ENCODE results near the gene ADAT2. TPM values are rescaled to one million over a fixed set of nuclear protein-coding genes. Genes with fewer than 3 reads are reported as not detected.

The ADAT2 gene
- total RNA-seq, 8 experiments from 2014 or later: 3.8 to 18.8 (median 6.2) TPM

GRCh38 chr6:143427109-143427817 is 23.2 kb downstream of the ADAT2 start:
- WGBS, 10 experiments: 0 to 20% (median 0%) methylated on average over 1 to 3 of the region's 4 CpGs; no CpG with 5 or more reads in 5 of the 10 experiments
- ATAC-seq (replicated peaks in 6 of 8): peak; percentile 99 to 100 (median 100)
- Histone ChIP-seq H3K4me3 (no peak overlapping the region), H3K27ac (no peak overlapping the region), H3K4me1 (replicated peaks in 1 of 2) (no peaks in the 10 kb centered on the region)
- in situ Hi-C loops (cut with MboI; ENCODE audit: low pct_unique_long_range_greater_than_20kb in 2 of 9, low sequenced_read_pairs in 9 of 9, unreplicated experiment in 9 of 9): loop anchor here in 4 of 9 experiments (10.0 to 25.0 kb wide), 2 partner anchors 732 to 740 kb away; no protein-coding TSS in a partner anchor

DNA sequence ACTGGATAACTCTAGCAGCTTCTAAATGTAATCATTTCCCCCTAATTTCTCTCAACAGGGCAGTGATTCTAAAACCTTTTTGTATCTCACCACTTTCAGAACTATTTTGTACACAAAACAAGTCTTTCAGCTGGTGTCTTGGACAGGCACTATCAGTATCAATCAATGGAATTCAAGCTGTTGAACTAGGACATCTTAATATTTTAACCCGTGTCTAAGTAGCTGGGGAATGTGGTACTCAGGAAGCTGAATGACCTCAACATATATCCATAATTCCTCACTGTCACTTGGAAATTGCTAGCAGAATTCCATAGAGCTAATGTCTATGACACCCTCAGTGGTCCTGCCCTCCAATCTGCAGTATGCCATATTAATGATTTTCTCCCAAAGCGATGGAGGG is 24.5 kb downstream of the ADAT2 start:
- no peak overlapping the region for H3K27ac ChIP-seq
- ATAC-seq (replicated peaks in 6 of 8): no peak
- H3K4me3 ChIP-seq: no peak overlapping the region
- H3K4me1 ChIP-seq (replicated peaks in 1 of 2): no peaks in the 10 kb centered on the region
- in situ Hi-C loops (cut with MboI; ENCODE audit: low pct_unique_long_range_greater_than_20kb in 2 of 9, low sequenced_read_pairs in 9 of 9, unreplicated experiment in 9 of 9): loop anchor here in 4 of 9 experiments (10.0 to 25.0 kb wide), 2 partner anchors 731 to 739 kb away; no protein-coding TSS in a partner anchor
- WGBS, 10 experiments: 38 to 100% (median 94%) methylated on average over 1 to 2 of the region's 2 CpGs; no CpG with 5 or more reads in 1 of the 10 experiments

DNA sequence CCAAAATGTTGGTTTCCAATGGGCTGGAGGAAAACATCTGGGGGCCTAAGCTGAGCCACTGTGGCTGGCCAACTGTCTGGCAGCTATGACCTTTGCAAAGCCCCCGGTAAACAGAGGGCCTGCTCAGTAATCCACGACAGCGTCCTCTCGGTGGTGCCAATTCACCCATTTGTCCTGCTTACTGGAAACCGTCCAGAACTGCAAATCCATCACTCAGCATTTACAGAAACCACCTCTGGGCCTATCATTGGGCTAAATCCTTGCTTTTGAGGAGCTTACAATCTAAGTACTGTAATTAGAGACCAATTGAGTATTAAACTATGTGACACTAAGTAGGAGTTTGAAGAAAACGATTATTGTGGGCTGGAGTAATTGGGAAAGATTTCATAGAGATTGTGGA is 31.0 kb downstream of the ADAT2 start:
- no peaks in the 10 kb centered on the region for H3K4me1 ChIP-seq (replicated peaks in 1 of 2)
- 80 to 94% (median 93%) methylated on average over 1 to 6 of the region's 6 CpGs; no CpG with 5 or more reads in 3 of the 10 experiments for WGBS, 10 experiments

GRCh38 chr6:143414769-143415168 is 35.7 kb downstream of the ADAT2 start:
- in situ Hi-C loops (cut with MboI; ENCODE audit: low pct_unique_long_range_greater_than_20kb in 2 of 9, low sequenced_read_pairs in 9 of 9, unreplicated experiment in 9 of 9): loop anchor here in 4 of 9 experiments (25.0 kb wide), 2 partner anchors 727 to 952 kb away; no protein-coding TSS in a partner anchor
- 80 to 100% (median 100%) methylated on average over 1 to 3 of the region's 3 CpGs; no CpG with 5 or more reads in 1 of the 10 experiments for WGBS, 10 experiments

More for the DNA sequence above, 31.0 kb downstream of the ADAT2 start:
- ATAC-seq (replicated peaks in 6 of 8): no peak
- no peak overlapping the region for H3K27ac ChIP-seq
- in situ Hi-C loops (cut with MboI; ENCODE audit: low pct_unique_long_range_greater_than_20kb in 2 of 9, low sequenced_read_pairs in 9 of 9, unreplicated experiment in 9 of 9): loop anchor here in 4 of 9 experiments (25.0 kb wide), 2 partner anchors 732 to 957 kb away; no protein-coding TSS in a partner anchor
- H3K4me3 ChIP-seq: no peak overlapping the region

GRCh38 chr6:143410859-143411270 is 39.6 kb downstream of the ADAT2 start:
- Histone ChIP-seq H3K4me1 (replicated peaks in 1 of 2) (no peaks in the 10 kb centered on the region), H3K4me3 (no peak overlapping the region), H3K27ac (no peak overlapping the region)
- in situ Hi-C loops (cut with MboI; ENCODE audit: low pct_unique_long_range_greater_than_20kb in 2 of 9, low sequenced_read_pairs in 9 of 9, unreplicated experiment in 9 of 9): loop anchor here in 4 of 9 experiments (25.0 kb wide), 2 partner anchors 724 to 949 kb away; no protein-coding TSS in a partner anchor
- ATAC-seq (replicated peaks in 6 of 8): no peak
- WGBS, 10 experiments: 14 to 100% (median 83%) methylated on average over 1 of the region's 1 CpG; no CpG with 5 or more reads in 1 of the 10 experiments

More at GRCh38 chr6:143414769-143415168, 35.7 kb downstream of the ADAT2 start:
- no peak overlapping the region for H3K27ac ChIP-seq
- H3K4me1 ChIP-seq (replicated peaks in 1 of 2): no peaks in the 10 kb centered on the region
- no peak overlapping the region for H3K4me3 ChIP-seq
- ATAC-seq (replicated peaks in 6 of 8): no peak

- H3K27ac ChIP-seq: no peak overlapping the region
- no peak for ATAC-seq (replicated peaks in 6 of 8)
- H3K4me1 ChIP-seq (replicated peaks in 1 of 2): no peaks in the 10 kb centered on the region
- in situ Hi-C loops (cut with MboI; ENCODE audit: low pct_unique_long_range_greater_than_20kb in 2 of 9, low sequenced_read_pairs in 9 of 9, unreplicated experiment in 9 of 9): loop anchor here in 4 of 9 experiments (25.0 kb wide), 2 partner anchors 721 to 946 kb away; no protein-coding TSS in a partner anchor
- no peak overlapping the region for H3K4me3 ChIP-seq
Observed at GRCh38 chr6:143408787-143409162, 41.7 kb downstream of the ADAT2 start.

- Histone ChIP-seq H3K4me3 (no peak overlapping the region), H3K4me1 (replicated peaks in 1 of 2) (no peaks in the 10 kb centered on the region), H3K27ac (no peak overlapping the region)
- in situ Hi-C loops (cut with MboI; ENCODE audit: low pct_unique_long_range_greater_than_20kb in 2 of 9, low sequenced_read_pairs in 9 of 9, unreplicated experiment in 9 of 9): loop anchor here in 4 of 9 experiments (25.0 kb wide), 2 partner anchors 721 to 946 kb away; no protein-coding TSS in a partner anchor
- ATAC-seq (replicated peaks in 6 of 8): no peak
Observed at GRCh38 chr6:143408151-143408786, 42.2 kb downstream of the ADAT2 start.

DNA sequence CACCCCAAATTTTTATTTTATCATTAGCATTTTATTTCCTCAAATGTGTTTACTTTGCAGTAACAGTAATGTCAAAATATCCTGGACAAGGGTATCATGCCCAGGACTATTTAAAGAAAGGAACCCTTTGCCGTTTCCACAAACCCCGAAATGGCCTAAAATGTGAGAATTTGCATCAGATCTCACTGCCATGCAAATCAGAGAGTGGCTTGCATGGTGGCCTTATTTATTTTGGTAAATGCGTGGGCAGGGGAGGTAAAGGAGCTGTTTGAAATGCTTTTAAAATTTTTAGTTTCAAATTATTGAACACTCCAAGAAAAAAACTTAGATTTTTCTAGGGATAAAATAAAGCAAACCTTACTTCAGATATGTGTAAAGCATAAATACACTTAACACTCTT is 43.8 kb downstream of the ADAT2 start:
- H3K4me3 ChIP-seq: no peak overlapping the region
- in situ Hi-C loops (cut with MboI; ENCODE audit: low pct_unique_long_range_greater_than_20kb in 2 of 9, low sequenced_read_pairs in 9 of 9, unreplicated experiment in 9 of 9): loop anchor here in 4 of 9 experiments (25.0 kb wide), 2 partner anchors 719 to 944 kb away; no protein-coding TSS in a partner anchor
- WGBS, 10 experiments: 79 to 100% (median 88%) methylated on average over 1 to 3 of the region's 3 CpGs; no CpG with 5 or more reads in 1 of the 10 experiments

GRCh38 chr6:143405373-143406154 is 44.9 kb downstream of the ADAT2 start:
- in situ Hi-C loops (cut with MboI; ENCODE audit: low pct_unique_long_range_greater_than_20kb in 2 of 9, low sequenced_read_pairs in 9 of 9, unreplicated experiment in 9 of 9): loop anchor here in 4 of 9 experiments (25.0 kb wide), 2 partner anchors 718 to 943 kb away; no protein-coding TSS in a partner anchor
- H3K27ac ChIP-seq: no peak overlapping the region
- H3K4me1 ChIP-seq (replicated peaks in 1 of 2): no peaks in the 10 kb centered on the region

More for the DNA sequence above, 43.8 kb downstream of the ADAT2 start:
- H3K27ac ChIP-seq: no peak overlapping the region
- H3K4me1 ChIP-seq (replicated peaks in 1 of 2): no peaks in the 10 kb centered on the region
- no peak for ATAC-seq (replicated peaks in 6 of 8)

DNA sequence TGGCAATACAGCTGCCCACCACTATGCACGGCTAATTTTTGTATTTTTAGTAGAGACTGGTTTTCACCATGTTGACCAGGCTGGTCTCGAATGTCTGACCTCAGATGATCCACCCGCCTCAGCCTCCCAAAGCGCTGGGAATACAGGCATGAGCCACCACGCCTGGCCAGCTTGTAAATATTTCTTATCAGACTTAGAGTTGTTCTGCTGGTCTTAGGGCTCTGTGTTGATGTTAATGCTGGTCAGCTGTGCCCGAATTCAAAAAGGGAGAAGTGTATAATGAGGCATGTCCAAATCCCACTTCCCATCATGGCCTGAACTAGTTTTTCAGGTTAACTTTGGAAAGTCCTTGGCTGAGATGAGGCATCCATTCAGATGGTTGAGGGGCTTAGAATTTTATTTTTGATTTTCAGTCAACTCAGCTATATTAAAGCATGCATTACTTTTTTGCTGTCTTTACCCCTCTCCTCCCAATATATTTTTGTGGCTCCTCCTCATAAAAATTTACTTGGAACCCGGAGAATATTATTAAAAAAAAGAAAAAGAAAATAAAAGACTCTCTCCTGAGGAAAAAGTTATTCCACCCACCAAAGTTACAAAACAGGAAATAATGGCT is 47.7 kb downstream of the ADAT2 start:
- ATAC-seq (replicated peaks in 6 of 8): no peak

More at GRCh38 chr6:143405373-143406154, 44.9 kb downstream of the ADAT2 start:
- WGBS, 10 experiments: 6 to 100% (median 65%) methylated on average over 1 to 9 of the region's 9 CpGs; no CpG with 5 or more reads in 1 of the 10 experiments
- peak in 3 of 8 experiments; percentile 71 to 92 (median 89) for ATAC-seq (replicated peaks in 6 of 8)
- H3K4me3 ChIP-seq: no peak overlapping the region

GRCh38 chr6:143401636-143402370 is 48.7 kb downstream of the ADAT2 start:
- in situ Hi-C loops (cut with MboI; ENCODE audit: low pct_unique_long_range_greater_than_20kb in 2 of 9, low sequenced_read_pairs in 9 of 9, unreplicated experiment in 9 of 9): loop anchor here in 4 of 9 experiments (25.0 kb wide), 2 partner anchors 715 to 940 kb away; no protein-coding TSS in a partner anchor
- no peak overlapping the region for H3K27ac ChIP-seq
- ATAC-seq (replicated peaks in 6 of 8): no peak
- peaks cover 6 to 18% of the 10 kb centered on the region in 2 donors for H3K4me1 ChIP-seq (replicated peaks in 1 of 2)
- no peak overlapping the region for H3K4me3 ChIP-seq
- 61 to 84% (median 71%) methylated on average over 1 to 5 of the region's 5 CpGs; no CpG with 5 or more reads in 1 of the 10 experiments for WGBS, 10 experiments

More for the DNA sequence above, 47.7 kb downstream of the ADAT2 start:
- Histone ChIP-seq H3K4me1 (replicated peaks in 1 of 2) (peaks cover 6 to 7% of the 10 kb centered on the region in 2 donors), H3K27ac (no peak overlapping the region), H3K4me3 (no peak overlapping the region)
- 77 to 94% (median 89%) methylated on average over 1 to 6 of the region's 7 CpGs; no CpG with 5 or more reads in 1 of the 10 experiments for WGBS, 10 experiments
- in situ Hi-C loops (cut with MboI; ENCODE audit: low pct_unique_long_range_greater_than_20kb in 2 of 9, low sequenced_read_pairs in 9 of 9, unreplicated experiment in 9 of 9): loop anchor here in 4 of 9 experiments (25.0 kb wide), 2 partner anchors 716 to 941 kb away; no protein-coding TSS in a partner anchor
